ENCODE results near the gene CCDC85A. TPM values are rescaled to one million over a fixed set of nuclear protein-coding genes. Genes with fewer than 3 reads are reported as not detected.

CCDC85A gene
- total and polyA plus RNA-seq, 8 donors = 0.20 to 0.62 (median 0.31) TPM

GRCh38 chr2:56240210-56240609 lies 56.4 kb downstream of the CCDC85A start:
- Histone ChIP-seq H3K9me3 (no peaks in the 10 kb centered on the region), H3K4me1 (no peaks in the 10 kb centered on the region), H3K4me3 (no peak overlapping the region), H3K27ac (no peak overlapping the region), H3K27me3 (no peaks in the 10 kb centered on the region), H3K36me3 (no peaks in the 10 kb centered on the region)
- FAIRE-seq (no peak), DNase-seq (no peak), ATAC-seq (no peak)
- TF ChIP-seq, protein P1, sequence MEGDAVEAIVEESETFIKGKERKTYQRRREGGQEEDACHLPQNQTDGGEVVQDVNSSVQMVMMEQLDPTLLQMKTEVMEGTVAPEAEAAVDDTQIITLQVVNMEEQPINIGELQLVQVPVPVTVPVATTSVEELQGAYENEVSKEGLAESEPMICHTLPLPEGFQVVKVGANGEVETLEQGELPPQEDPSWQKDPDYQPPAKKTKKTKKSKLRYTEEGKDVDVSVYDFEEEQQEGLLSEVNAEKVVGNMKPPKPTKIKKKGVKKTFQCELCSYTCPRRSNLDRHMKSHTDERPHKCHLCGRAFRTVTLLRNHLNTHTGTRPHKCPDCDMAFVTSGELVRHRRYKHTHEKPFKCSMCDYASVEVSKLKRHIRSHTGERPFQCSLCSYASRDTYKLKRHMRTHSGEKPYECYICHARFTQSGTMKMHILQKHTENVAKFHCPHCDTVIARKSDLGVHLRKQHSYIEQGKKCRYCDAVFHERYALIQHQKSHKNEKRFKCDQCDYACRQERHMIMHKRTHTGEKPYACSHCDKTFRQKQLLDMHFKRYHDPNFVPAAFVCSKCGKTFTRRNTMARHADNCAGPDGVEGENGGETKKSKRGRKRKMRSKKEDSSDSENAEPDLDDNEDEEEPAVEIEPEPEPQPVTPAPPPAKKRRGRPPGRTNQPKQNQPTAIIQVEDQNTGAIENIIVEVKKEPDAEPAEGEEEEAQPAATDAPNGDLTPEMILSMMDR (IDR thresholded peaks at IDR 0.05) = no peak
- intact Hi-C loops (cut with DNase I) = no loop called here
- WGBS, 2 donors = 76 to 81% methylated on average over 5 of the region's 5 CpGs

GRCh38 chr2:56244506-56244905 lies 60.7 kb downstream of the CCDC85A start:
- Histone ChIP-seq H3K4me1 (no peaks in the 10 kb centered on the region), H3K4me3 (no peak overlapping the region), H3K36me3 (no peaks in the 10 kb centered on the region), H3K27me3 (no peaks in the 10 kb centered on the region), H3K9me3 (no peaks in the 10 kb centered on the region), H3K27ac (no peak overlapping the region)
- 0% methylated on average over 1 of the region's 1 CpG for WGBS, 2 donors
- intact Hi-C loops (cut with DNase I) = no loop called here
- TF ChIP-seq, protein P1 (IDR thresholded peaks at IDR 0.05) = no peak
- FAIRE-seq (no peak), ATAC-seq (no peak), DNase-seq (no peak)

- ATAC-seq (no peak), FAIRE-seq (no peak), DNase-seq (no peak)
- H3K9me3 ChIP-seq = no peaks in the 10 kb centered on the region
- no peak overlapping the region for H3K4me3 ChIP-seq
- H3K4me1 ChIP-seq = no peaks in the 10 kb centered on the region
- intact Hi-C loops (cut with DNase I) = no loop called here
- 86 to 94% methylated on average over 1 of the region's 1 CpG for WGBS, 2 donors
- H3K27ac ChIP-seq = no peak overlapping the region
- TF ChIP-seq, protein P1 (IDR thresholded peaks at IDR 0.05) = no peak
- H3K27me3 ChIP-seq = no peaks in the 10 kb centered on the region
- no peaks in the 10 kb centered on the region for H3K36me3 ChIP-seq
Measured at GRCh38 chr2:56244911-56245530, 61.2 kb downstream of the CCDC85A start.

- 71 to 73% methylated on average over 5 of the region's 5 CpGs for WGBS, 2 donors
- ATAC-seq = no peak
- no peaks in the 10 kb centered on the region for H3K9me3 ChIP-seq
- DNase-seq = no peak
- no peak overlapping the region for H3K27ac ChIP-seq
- no peaks in the 10 kb centered on the region for H3K4me1 ChIP-seq
- intact Hi-C loops (cut with DNase I) = no loop called here
- FAIRE-seq = no peak
- H3K4me3 ChIP-seq = no peak overlapping the region
- no peaks in the 10 kb centered on the region for H3K36me3 ChIP-seq
- H3K27me3 ChIP-seq = no peaks in the 10 kb centered on the region
- TF ChIP-seq, protein P1 (IDR thresholded peaks at IDR 0.05) = no peak
Measured at GRCh38 chr2:56248965-56249742, 65.4 kb downstream of the CCDC85A start.
